GM18507 (cell line): ENCODE results near the gene LINC00632.
"Not testable (repeated sequence)": the region's sequence is repeated elsewhere in the genome, so short reads cannot be mapped to it uniquely, and the experiment has no call there.

Source experiments
- DNase-seq: peaks from one replicate; pipeline ENCODE4 v3.0.0; 2011; ENCODE audit warnings: low read depth; ENCODE audit not compliant: insufficient read length; ENCODE audit errors: extremely low spot score
- FAIRE-seq: peaks from 2 replicates; lab custom pipeline; 2011; peaks lifted over from hg19 to GRCh38; lab: Jason Lieb, UNC

The LINC00632 gene

GRCh38 chrX:140709421-140709846 is at the start of gene LINC00632:
LINC00632 (plus strand) TSS chrX:140709759.
- DNase-seq: no peak
- no peak for FAIRE-seq

GRCh38 chrX:140661643-140662042 is 47.9 kb upstream of the LINC00632 start:
- no peak for DNase-seq

GRCh38 chrX:140664939-140665338 is 44.6 kb upstream of the LINC00632 start:
- FAIRE-seq: peak; percentile 60
- no peak for DNase-seq

More at GRCh38 chrX:140661643-140662042, 47.9 kb upstream of the LINC00632 start:
- no peak for FAIRE-seq

GRCh38 chrX:140672840-140673731 is 36.5 kb upstream of the LINC00632 start:
- no peak for DNase-seq
- no peak for FAIRE-seq

- DNase-seq: no peak
- FAIRE-seq: no peak
Measured at GRCh38 chrX:140687706-140688105, 21.9 kb upstream of the LINC00632 start.

- not testable (repeated sequence) for FAIRE-seq, DNase-seq
Measured at GRCh38 chrX:140691596-140691995, 18.0 kb upstream of the LINC00632 start.

GRCh38 chrX:140697618-140698017 is 11.9 kb upstream of the LINC00632 start:
- DNase-seq: no peak
- FAIRE-seq: no peak

- DNase-seq (no peak), FAIRE-seq (no peak)
Measured at GRCh38 chrX:140701480-140701879, 8.1 kb upstream of the LINC00632 start.

- DNase-seq (no peak), FAIRE-seq (no peak)
Measured at GRCh38 chrX:140710710-140711109, 1.2 kb downstream of the LINC00632 start.

GRCh38 chrX:140711894-140712293 is 2.3 kb downstream of the LINC00632 start:
- FAIRE-seq (no peak), DNase-seq (no peak)

GRCh38 chrX:140712413-140713173 is 3.0 kb downstream of the LINC00632 start:
- no peak for DNase-seq
- FAIRE-seq: no peak

GRCh38 chrX:140713174-140713539 is 3.6 kb downstream of the LINC00632 start:
- DNase-seq (no peak), FAIRE-seq (no peak)

GRCh38 chrX:140715787-140716186 is 6.2 kb downstream of the LINC00632 start:
- no peak for DNase-seq
- no peak for FAIRE-seq

- no peak for DNase-seq
- FAIRE-seq: peak; percentile 62
Measured at GRCh38 chrX:140723121-140723715, 13.7 kb downstream of the LINC00632 start.

- DNase-seq: no peak
- FAIRE-seq: peak; percentile 35
Measured at GRCh38 chrX:140724309-140724708, 14.8 kb downstream of the LINC00632 start.

GRCh38 chrX:140724736-140725135 is 15.2 kb downstream of the LINC00632 start:
- peak; percentile 58 for FAIRE-seq
- no peak for DNase-seq

GRCh38 chrX:140725500-140725899 is 15.9 kb downstream of the LINC00632 start:
- no peak for DNase-seq
- FAIRE-seq: no peak

- no peak for DNase-seq
- peak; percentile 78 for FAIRE-seq
Measured at GRCh38 chrX:140733766-140734342, 24.3 kb downstream of the LINC00632 start.

- FAIRE-seq (no peak), DNase-seq (no peak)
Measured at GRCh38 chrX:140744085-140744484, 34.5 kb downstream of the LINC00632 start.

GRCh38 chrX:140756941-140757340 is 47.4 kb downstream of the LINC00632 start:
- DNase-seq (no peak), FAIRE-seq (no peak)
